Measurements from ENCODE around the gene GLRX5.

DNA sequence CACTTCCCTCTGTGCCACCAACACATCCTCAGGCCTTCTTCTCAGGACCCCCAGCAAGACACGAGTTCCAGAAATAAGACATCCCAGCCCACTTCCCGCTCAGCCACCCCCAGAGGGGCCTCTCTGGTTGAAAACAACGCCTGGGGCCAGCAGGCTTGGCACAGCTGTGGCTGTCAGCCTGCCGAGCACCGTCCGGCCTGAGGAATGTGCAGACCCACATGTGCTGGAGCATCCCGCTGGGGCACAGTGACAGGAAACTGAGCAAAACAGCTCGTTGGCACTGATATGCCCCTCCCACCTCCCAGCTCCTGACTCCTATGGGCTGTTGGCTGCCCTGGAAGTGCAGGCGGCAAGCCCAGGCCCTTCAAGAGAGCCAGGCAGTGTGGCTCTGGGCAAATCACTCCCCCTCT, 19.8 kb upstream of the GLRX5 start:
- TF ChIP-seq, protein P1, sequence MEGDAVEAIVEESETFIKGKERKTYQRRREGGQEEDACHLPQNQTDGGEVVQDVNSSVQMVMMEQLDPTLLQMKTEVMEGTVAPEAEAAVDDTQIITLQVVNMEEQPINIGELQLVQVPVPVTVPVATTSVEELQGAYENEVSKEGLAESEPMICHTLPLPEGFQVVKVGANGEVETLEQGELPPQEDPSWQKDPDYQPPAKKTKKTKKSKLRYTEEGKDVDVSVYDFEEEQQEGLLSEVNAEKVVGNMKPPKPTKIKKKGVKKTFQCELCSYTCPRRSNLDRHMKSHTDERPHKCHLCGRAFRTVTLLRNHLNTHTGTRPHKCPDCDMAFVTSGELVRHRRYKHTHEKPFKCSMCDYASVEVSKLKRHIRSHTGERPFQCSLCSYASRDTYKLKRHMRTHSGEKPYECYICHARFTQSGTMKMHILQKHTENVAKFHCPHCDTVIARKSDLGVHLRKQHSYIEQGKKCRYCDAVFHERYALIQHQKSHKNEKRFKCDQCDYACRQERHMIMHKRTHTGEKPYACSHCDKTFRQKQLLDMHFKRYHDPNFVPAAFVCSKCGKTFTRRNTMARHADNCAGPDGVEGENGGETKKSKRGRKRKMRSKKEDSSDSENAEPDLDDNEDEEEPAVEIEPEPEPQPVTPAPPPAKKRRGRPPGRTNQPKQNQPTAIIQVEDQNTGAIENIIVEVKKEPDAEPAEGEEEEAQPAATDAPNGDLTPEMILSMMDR (conservative IDR thresholded peaks at IDR 0.05): no peak
- no peak for TF ChIP-seq ZFX (IDR thresholded peaks at IDR 0.05)

Measured in C4-2B (cell line).